HEK293T (cell line): ENCODE data around the gene HS6ST2.

Source experiments
- CTCF ChIA-PET: fragments of 350-600 bp; formaldehyde crosslinking; extraction: SDS; loops from one replicate; lab custom pipeline; 2021; ENCODE audit warnings: antibody characterized with exemption, inconsistent platforms; lab: Yijun Ruan, JAX
- POLR2A ChIA-PET: fragments of 350-600 bp; formaldehyde crosslinking; extraction: SDS; loops from one replicate; lab custom pipeline; 2020; ENCODE audit warnings: antibody characterized with exemption, inconsistent platforms; lab: Yijun Ruan, JAX
- DNase-seq: peaks from one replicate; pipeline ENCODE4 v3.0.0; 2012; ENCODE audit warnings: mixed read lengths; ENCODE audit errors: extremely low spot score
- ARNT ChIP-seq: fragments of 450-650 bp; IDR thresholded peaks from 2 replicates; pipeline ENCODE4 v1.6.1; 2017; ENCODE audit warnings: mild to moderate bottlenecking
- BHLHE40 ChIP-seq: fragments of 450-650 bp; IDR thresholded peaks from 2 replicates; pipeline ENCODE4 v1.6.1; 2016; ENCODE audit warnings: mild to moderate bottlenecking, moderate library complexity, borderline replicate concordance
- CTBP1 ChIP-seq: fragments of 450-650 bp; IDR thresholded peaks from 2 replicates; pipeline ENCODE4 v1.6.1; 2016; ENCODE audit warnings: borderline replicate concordance
- ELF4 ChIP-seq: fragments of 450-650 bp; IDR thresholded peaks from 2 replicates; pipeline ENCODE4 v1.6.1; 2017; ENCODE audit warnings: antibody characterized with exemption
- FOXA1 ChIP-seq: fragments of 450-650 bp; IDR thresholded peaks from 2 replicates; pipeline ENCODE4 v1.6.1; 2016; ENCODE audit warnings: mild to moderate bottlenecking
- FOXK2 ChIP-seq: fragments of 450-650 bp; IDR thresholded peaks from 2 replicates; pipeline ENCODE4 v1.6.1; 2016; ENCODE audit warnings: mild to moderate bottlenecking
- FOXM1 ChIP-seq: fragments of 450-650 bp; IDR thresholded peaks from 2 replicates; pipeline ENCODE4 v1.6.1; 2017; ENCODE audit warnings: mild to moderate bottlenecking, borderline replicate concordance
- HDGF ChIP-seq: fragments of 450-650 bp; IDR thresholded peaks from 2 replicates; pipeline ENCODE4 v1.6.1; 2017; ENCODE audit warnings: antibody characterized with exemption, borderline replicate concordance
- L3MBTL2 ChIP-seq: fragments of 450-650 bp; conservative IDR thresholded peaks from 2 replicates; pipeline ENCODE4 v1.6.1; 2016; ENCODE audit warnings: mild to moderate bottlenecking
- LEF1 ChIP-seq: fragments of 450-650 bp; IDR thresholded peaks from 2 replicates; pipeline ENCODE4 v1.6.1; 2017; ENCODE audit warnings: mild to moderate bottlenecking, borderline replicate concordance
- NFRKB ChIP-seq: fragments of 450-650 bp; IDR thresholded peaks from 2 replicates; pipeline ENCODE4 v1.6.1; 2016; ENCODE audit warnings: mild to moderate bottlenecking, moderate library complexity
- PKNOX1 ChIP-seq: fragments of 450-650 bp; IDR thresholded peaks from 2 replicates; pipeline ENCODE4 v1.6.1; 2016
- SP1 ChIP-seq: fragments of 450-650 bp; IDR thresholded peaks from 2 replicates; pipeline ENCODE4 v1.6.1; 2017
- SUZ12 ChIP-seq: fragments of 450-650 bp; IDR thresholded peaks from 2 replicates; pipeline ENCODE4 v1.6.1; 2016; ENCODE audit warnings: mild to moderate bottlenecking
- TARDBP ChIP-seq: fragments of 450-650 bp; IDR thresholded peaks from 2 replicates; pipeline ENCODE4 v1.6.1; 2016
- ZNF384 ChIP-seq: fragments of 450-650 bp; IDR thresholded peaks from 2 replicates; pipeline ENCODE4 v1.6.1; 2016

Gene HS6ST2

GRCh38 chrX:132685276-132685675 lies 273.2 kb downstream of the HS6ST2 start:
- TF ChIP-seq BHLHE40 (no peak), CTBP1 (no peak)
- no peak for DNase-seq
- ChIA-PET POLR2A (no interaction called here), CTCF (interaction anchor here (0.6 kb wide), 1 partner anchor 1976 kb away, joined by 4 read pairs; no protein-coding TSS in a partner anchor)

GRCh38 chrX:132677233-132677716 lies 281.2 kb downstream of the HS6ST2 start:
- CTCF ChIA-PET: interaction anchor here (0.7 kb wide), 1 partner anchor 553 kb away, joined by 3 read pairs; no protein-coding TSS in a partner anchor
- no peak for TF ChIP-seq LEF1
- TF ChIP-seq FOXK2: no peak
- no peak for TF ChIP-seq TARDBP
- TF ChIP-seq HDGF: no peak
- no peak for TF ChIP-seq ZNF384
- no peak for TF ChIP-seq FOXM1
- no peak for TF ChIP-seq CTBP1
- POLR2A ChIA-PET: no interaction called here
- DNase-seq: no peak

- TF ChIP-seq SP1: no peak
- TF ChIP-seq FOXA1: no peak
- no peak for TF ChIP-seq BHLHE40
- POLR2A ChIA-PET: no interaction called here
- CTCF ChIA-PET: interaction anchor here (0.7 to 1.2 kb wide), 2 partner anchors 39 to 554 kb away, joined by 3 read pairs; no protein-coding TSS in a partner anchor
- DNase-seq: peak; percentile 18
Measured at GRCh38 chrX:132676561-132677186, 281.8 kb downstream of the HS6ST2 start.

- DNase-seq: no peak
- CTCF ChIA-PET: interaction anchor here (1.2 kb wide), 1 partner anchor 40 kb away, joined by 3 read pairs; no protein-coding TSS in a partner anchor
- TF ChIP-seq PKNOX1 (no peak), LEF1 (no peak), FOXK2 (no peak), NFRKB (no peak), L3MBTL2 (no peak), ZNF384 (no peak), SP1 (no peak), ELF4 (no peak), FOXA1 (no peak), SUZ12 (no peak), BHLHE40 (no peak), CTBP1 (no peak), FOXM1 (no peak), TARDBP (no peak), HDGF (no peak), ARNT (no peak)
- POLR2A ChIA-PET: no interaction called here
Measured at GRCh38 chrX:132676102-132676501, 282.3 kb downstream of the HS6ST2 start.

- DNase-seq: no peak
- POLR2A ChIA-PET: no interaction called here
- TF ChIP-seq ELF4: no peak
- no peak for TF ChIP-seq FOXK2
- TF ChIP-seq LEF1: no peak
- TF ChIP-seq SP1: no peak
- no peak for TF ChIP-seq TARDBP
- no peak for TF ChIP-seq L3MBTL2
- no peak for TF ChIP-seq PKNOX1
- no peak for TF ChIP-seq FOXA1
- no peak for TF ChIP-seq BHLHE40
- TF ChIP-seq SUZ12: no peak
- TF ChIP-seq ZNF384: no peak
- no peak for TF ChIP-seq FOXM1
- CTCF ChIA-PET: no interaction called here
Measured at GRCh38 chrX:132673331-132673730, 285.1 kb downstream of the HS6ST2 start.

- no peak for DNase-seq
- POLR2A ChIA-PET: no interaction called here
- no peak for TF ChIP-seq NFRKB
- CTCF ChIA-PET: no interaction called here
Measured at GRCh38 chrX:132671229-132671641, 287.2 kb downstream of the HS6ST2 start.

GRCh38 chrX:132669142-132669541 lies 289.3 kb downstream of the HS6ST2 start:
- ChIA-PET POLR2A (no interaction called here), CTCF (no interaction called here)
- TF ChIP-seq BHLHE40: no peak
- no peak for TF ChIP-seq L3MBTL2
- no peak for TF ChIP-seq NFRKB
- DNase-seq: no peak

- ChIA-PET POLR2A (no interaction called here), CTCF (no interaction called here)
- no peak for DNase-seq
- TF ChIP-seq BHLHE40 (no peak), TARDBP (no peak), FOXM1 (no peak)
Measured at GRCh38 chrX:132668178-132668577, 290.3 kb downstream of the HS6ST2 start.
